Fibroblast of the aortic adventitia (primary cell): ENCODE measurements around the gene SLC2A3. TPM values are rescaled to one million over a fixed set of nuclear protein-coding genes. Genes with fewer than 3 reads are reported as not detected.
"Not testable (repeated sequence)": the region's sequence is repeated elsewhere in the genome, so short reads cannot be mapped to it uniquely, and the experiment has no call there.

ENCODE experiments used
- DNase-seq: peaks from one replicate; pipeline ENCODE4 v3.0.0-alpha.2; 2010; ENCODE audit warnings: low read depth
- H3K4me3 ChIP-seq: 2 replicates; pipeline ENCODE4 v1.5.1; 2011; ENCODE audit warnings: low read depth, mild to moderate bottlenecking, control low read depth, low read length, moderate library complexity
- CTCF ChIP-seq: IDR thresholded peaks from 2 replicates; pipeline ENCODE4 v1.5.1; 2011; ENCODE audit warnings: mild to moderate bottlenecking, low read length, control low read depth, inconsistent platforms; ENCODE audit not compliant: insufficient read depth
- total RNA-seq: library from RNA; depleted of rRNA; stranded (reverse); fragments of >200 nt; gene quantifications from 2 replicates; pipeline ENCODE4 v1.2.3, GENCODE V29; 2012; ENCODE audit warnings: low replicate concordance

SLC2A3 gene
- 42.4 and 49.6 TPM in 2 replicates for total RNA-seq

GRCh38 chr12:7935590-7936581 is at the start of gene SLC2A3:
Gene SLC2A3 (minus strand): TSS chr12:7936187. CDS start chr12:7936034, 153 bp downstream.
- no peak for TF ChIP-seq CTCF
- peak within 1 kb of the TSS; percentile 93 for H3K4me3 ChIP-seq
- peak; percentile 97 for DNase-seq

GRCh38 chr12:7984900-7985299 is 48.9 kb upstream of the SLC2A3 start:
- no peak for TF ChIP-seq CTCF
- DNase-seq: no peak
- no peak overlapping the region for H3K4me3 ChIP-seq

GRCh38 chr12:7983460-7983859 is 47.5 kb upstream of the SLC2A3 start:
- H3K4me3 ChIP-seq, DNase-seq: not testable (repeated sequence)

GRCh38 chr12:7983019-7983418 is 47.0 kb upstream of the SLC2A3 start:
- not testable (repeated sequence) for DNase-seq, H3K4me3 ChIP-seq

- not testable (repeated sequence) for H3K4me3 ChIP-seq, DNase-seq
Observed at GRCh38 chr12:7982332-7982735, 46.3 kb upstream of the SLC2A3 start.

GRCh38 chr12:7981446-7981845 is 45.5 kb upstream of the SLC2A3 start:
- TF ChIP-seq CTCF: no peak
- no peak for DNase-seq
- no peak overlapping the region for H3K4me3 ChIP-seq

- H3K4me3 ChIP-seq, DNase-seq: not testable (repeated sequence)
Observed at GRCh38 chr12:7977351-7978124, 41.6 kb upstream of the SLC2A3 start.

GRCh38 chr12:7973457-7973825 is 37.5 kb upstream of the SLC2A3 start:
- H3K4me3 ChIP-seq: no peak overlapping the region
- no peak for DNase-seq
- TF ChIP-seq CTCF: no peak
